ENCODE data around the gene RAB3GAP2.

RAB3GAP2 gene

GRCh38 chr1:220123066-220123465 lies 149.2 kb downstream of the RAB3GAP2 start:
- Histone ChIP-seq H2BK12ac (ENCODE audit: low read length in 2 of 2) (no peak overlapping the region), H3K4me1 (ENCODE audit: control insufficient read depth, insufficient read depth, low read depth, low read length) (no peaks in the 10 kb centered on the region), H3K27me3 (ENCODE audit: control insufficient read depth in 1 of 2, insufficient read depth in 1 of 2, low read length in 2 of 2) (no peaks in the 10 kb centered on the region), H3K36me3 (ENCODE audit: control insufficient read depth in 1 of 2, insufficient read depth in 2 of 2, low read depth in 1 of 2, low read length in 2 of 2) (peaks cover 3 to 44% of the 10 kb centered on the region in 2 experiments), H3K79me1 (replicated peaks; ENCODE audit: low read length, poor library complexity, severe bottlenecking) (peaks cover 10% of the 10 kb centered on the region), H2BK120ac (ENCODE audit: low read depth, low read length) (no peak overlapping the region), H3K9ac (ENCODE audit: low read length) (no peak overlapping the region), H4K8ac (ENCODE audit: low read length) (no peak overlapping the region), H2AFZ (ENCODE audit: low read depth, low read length) (no peak overlapping the region), H3K23ac (ENCODE audit: low read length in 2 of 2) (no peak overlapping the region), H3K9me3 (ENCODE audit: control insufficient read depth, low read length) (no peaks in the 10 kb centered on the region), H3K4ac (ENCODE audit: low read depth in 1 of 2, low read length in 2 of 2) (no peak overlapping the region), H3K4me3 (ENCODE audit: insufficient read depth in 1 of 2, low read depth in 1 of 2, low read length in 2 of 2) (no peak overlapping the region), H2AK5ac (ENCODE audit: low read length, severe bottlenecking) (no peak overlapping the region), H4K91ac (ENCODE audit: low read length) (no peak overlapping the region), H3K14ac (ENCODE audit: low read length in 2 of 2) (no peak overlapping the region), H3K18ac (ENCODE audit: low read depth in 1 of 2, low read length in 2 of 2) (no peak overlapping the region), H3K27ac (ENCODE audit: low read length, poor library complexity, severe bottlenecking) (no peak overlapping the region), H2BK15ac (ENCODE audit: low read depth, poor library complexity, severe bottlenecking) (no peak overlapping the region), H3K4me2 (ENCODE audit: low read length, poor library complexity, severe bottlenecking) (no peak overlapping the region), H2BK5ac (ENCODE audit: low read depth, low read length, poor library complexity, severe bottlenecking) (no peak overlapping the region)
- no peak for DNase-seq

DNA sequence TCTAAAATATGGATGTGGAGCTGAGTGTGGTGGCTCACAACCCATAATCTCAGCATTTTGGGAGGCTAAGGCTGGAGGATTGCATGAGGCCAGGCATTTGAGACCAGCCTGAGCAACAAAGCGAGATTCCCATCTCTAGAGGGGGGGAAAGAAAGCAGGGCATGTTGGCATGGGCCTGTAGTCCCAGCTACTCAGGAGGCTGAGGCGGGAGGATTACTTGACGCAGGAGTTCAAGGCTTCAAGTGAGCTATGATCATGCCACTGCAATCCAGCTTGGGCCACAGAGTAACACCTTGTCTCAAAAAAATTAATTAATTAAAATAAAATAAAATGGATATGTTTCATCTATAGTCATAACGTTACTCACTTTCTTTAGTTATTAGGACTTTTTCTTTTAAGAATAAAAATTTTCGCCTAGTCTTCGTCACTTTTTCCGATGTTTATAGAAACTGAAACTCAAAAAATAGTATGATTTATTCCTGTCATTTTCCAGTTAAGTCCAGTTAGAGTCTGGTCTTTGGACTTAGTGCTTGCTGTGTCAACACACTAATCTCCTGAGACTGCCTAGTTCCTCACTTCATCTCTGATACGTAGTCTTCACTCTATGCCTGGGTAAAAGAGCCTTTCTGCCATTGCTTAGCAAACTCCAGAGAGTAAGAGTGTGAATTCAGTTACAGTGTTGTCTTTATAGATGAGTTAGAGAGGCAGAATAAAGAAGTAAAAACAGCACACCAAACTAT lies 150.3 kb downstream of the RAB3GAP2 start:
- Histone ChIP-seq H2BK15ac (ENCODE audit: low read depth, poor library complexity, severe bottlenecking) (no peak overlapping the region), H2BK12ac (ENCODE audit: low read length in 2 of 2) (no peak overlapping the region), H3K9ac (ENCODE audit: low read length) (peak overlapping the region; percentile 35)

GRCh38 chr1:220119043-220119512 lies 153.2 kb downstream of the RAB3GAP2 start:
- no peaks in the 10 kb centered on the region for H3K27me3 ChIP-seq (ENCODE audit: control insufficient read depth in 1 of 2, insufficient read depth in 1 of 2, low read length in 2 of 2)
- H3K23ac ChIP-seq (ENCODE audit: low read length in 2 of 2): no peak overlapping the region
- H3K79me1 ChIP-seq (replicated peaks; ENCODE audit: low read length, poor library complexity, severe bottlenecking): peaks cover 19% of the 10 kb centered on the region
- no peak overlapping the region for H4K8ac ChIP-seq (ENCODE audit: low read length)
- peaks cover 11 to 54% of the 10 kb centered on the region in 2 experiments for H3K36me3 ChIP-seq (ENCODE audit: control insufficient read depth in 1 of 2, insufficient read depth in 2 of 2, low read depth in 1 of 2, low read length in 2 of 2)
- no peak overlapping the region for H4K91ac ChIP-seq (ENCODE audit: low read length)
- no peaks in the 10 kb centered on the region for H3K4me1 ChIP-seq (ENCODE audit: control insufficient read depth, insufficient read depth, low read depth, low read length)
- 92% methylated on average over 6 of the region's 6 CpGs for WGBS
- no peak for DNase-seq
- H2AK5ac ChIP-seq (ENCODE audit: low read length, severe bottlenecking): no peak overlapping the region
- H3K4ac ChIP-seq (ENCODE audit: low read depth in 1 of 2, low read length in 2 of 2): no peak overlapping the region
- H3K18ac ChIP-seq (ENCODE audit: low read depth in 1 of 2, low read length in 2 of 2): no peak overlapping the region
- H3K9ac ChIP-seq (ENCODE audit: low read length): no peak overlapping the region
- H2AFZ ChIP-seq (ENCODE audit: low read depth, low read length): no peak overlapping the region
- H3K14ac ChIP-seq (ENCODE audit: low read length in 2 of 2): no peak overlapping the region
- H2BK5ac ChIP-seq (ENCODE audit: low read depth, low read length, poor library complexity, severe bottlenecking): no peak overlapping the region
- H3K27ac ChIP-seq (ENCODE audit: low read length, poor library complexity, severe bottlenecking): no peak overlapping the region
- no peak overlapping the region for H2BK120ac ChIP-seq (ENCODE audit: low read depth, low read length)
- no peak overlapping the region for H3K4me2 ChIP-seq (ENCODE audit: low read length, poor library complexity, severe bottlenecking)
- H3K9me3 ChIP-seq (ENCODE audit: control insufficient read depth, low read length): no peaks in the 10 kb centered on the region
- no peak overlapping the region for H3K4me3 ChIP-seq (ENCODE audit: insufficient read depth in 1 of 2, low read depth in 1 of 2, low read length in 2 of 2)
- no peak overlapping the region for H2BK15ac ChIP-seq (ENCODE audit: low read depth, poor library complexity, severe bottlenecking)
- H2BK12ac ChIP-seq (ENCODE audit: low read length in 2 of 2): no peak overlapping the region

More for the DNA sequence above, 150.3 kb downstream of the RAB3GAP2 start:
- no peak overlapping the region for H4K91ac ChIP-seq (ENCODE audit: low read length)
- WGBS: 87% methylated on average over 3 of the region's 8 CpGs
- H2BK5ac ChIP-seq (ENCODE audit: low read depth, low read length, poor library complexity, severe bottlenecking): no peak overlapping the region
- H3K14ac ChIP-seq (ENCODE audit: low read length in 2 of 2): no peak overlapping the region
- no peaks in the 10 kb centered on the region for H3K9me3 ChIP-seq (ENCODE audit: control insufficient read depth, low read length)
- peak overlapping the region in 1 of 2 experiments; percentile 72 for H3K23ac ChIP-seq (ENCODE audit: low read length in 2 of 2)
- peaks cover 3 to 41% of the 10 kb centered on the region in 2 experiments for H3K36me3 ChIP-seq (ENCODE audit: control insufficient read depth in 1 of 2, insufficient read depth in 2 of 2, low read depth in 1 of 2, low read length in 2 of 2)
- H4K8ac ChIP-seq (ENCODE audit: low read length): no peak overlapping the region
- no peaks in the 10 kb centered on the region for H3K27me3 ChIP-seq (ENCODE audit: control insufficient read depth in 1 of 2, insufficient read depth in 1 of 2, low read length in 2 of 2)
- no peak overlapping the region for H2AFZ ChIP-seq (ENCODE audit: low read depth, low read length)
- no peak overlapping the region for H2BK120ac ChIP-seq (ENCODE audit: low read depth, low read length)
- H3K4me3 ChIP-seq (ENCODE audit: insufficient read depth in 1 of 2, low read depth in 1 of 2, low read length in 2 of 2): no peak overlapping the region
- no peak for DNase-seq
- H3K79me1 ChIP-seq (replicated peaks; ENCODE audit: low read length, poor library complexity, severe bottlenecking): peaks cover 10% of the 10 kb centered on the region
- H3K4me1 ChIP-seq (ENCODE audit: control insufficient read depth, insufficient read depth, low read depth, low read length): no peaks in the 10 kb centered on the region
- no peak overlapping the region for H3K18ac ChIP-seq (ENCODE audit: low read depth in 1 of 2, low read length in 2 of 2)
- no peak overlapping the region for H3K27ac ChIP-seq (ENCODE audit: low read length, poor library complexity, severe bottlenecking)
- no peak overlapping the region for H3K4me2 ChIP-seq (ENCODE audit: low read length, poor library complexity, severe bottlenecking)
- H2AK5ac ChIP-seq (ENCODE audit: low read length, severe bottlenecking): no peak overlapping the region
- H3K4ac ChIP-seq (ENCODE audit: low read depth in 1 of 2, low read length in 2 of 2): no peak overlapping the region

GRCh38 chr1:220113136-220113695 lies 159.0 kb downstream of the RAB3GAP2 start:
- Histone ChIP-seq H2BK120ac (ENCODE audit: low read depth, low read length) (no peak overlapping the region), H3K9me3 (ENCODE audit: control insufficient read depth, low read length) (no peaks in the 10 kb centered on the region), H3K4me1 (ENCODE audit: control insufficient read depth, insufficient read depth, low read depth, low read length) (no peaks in the 10 kb centered on the region), H2BK12ac (ENCODE audit: low read length in 2 of 2) (no peak overlapping the region), H3K27ac (ENCODE audit: low read length, poor library complexity, severe bottlenecking) (no peak overlapping the region), H4K91ac (ENCODE audit: low read length) (no peak overlapping the region), H3K4me3 (ENCODE audit: insufficient read depth in 1 of 2, low read depth in 1 of 2, low read length in 2 of 2) (no peak overlapping the region), H3K27me3 (ENCODE audit: control insufficient read depth in 1 of 2, insufficient read depth in 1 of 2, low read length in 2 of 2) (no peaks in the 10 kb centered on the region), H3K14ac (ENCODE audit: low read length in 2 of 2) (no peak overlapping the region), H3K4me2 (ENCODE audit: low read length, poor library complexity, severe bottlenecking) (no peak overlapping the region), H2BK15ac (ENCODE audit: low read depth, poor library complexity, severe bottlenecking) (no peak overlapping the region), H3K79me1 (replicated peaks; ENCODE audit: low read length, poor library complexity, severe bottlenecking) (peaks cover 15% of the 10 kb centered on the region), H2AK5ac (ENCODE audit: low read length, severe bottlenecking) (no peak overlapping the region), H3K18ac (ENCODE audit: low read depth in 1 of 2, low read length in 2 of 2) (no peak overlapping the region), H3K23ac (ENCODE audit: low read length in 2 of 2) (no peak overlapping the region), H3K9ac (ENCODE audit: low read length) (no peak overlapping the region), H3K4ac (ENCODE audit: low read depth in 1 of 2, low read length in 2 of 2) (no peak overlapping the region), H2AFZ (ENCODE audit: low read depth, low read length) (no peak overlapping the region), H4K8ac (ENCODE audit: low read length) (no peak overlapping the region), H3K36me3 (ENCODE audit: control insufficient read depth in 1 of 2, insufficient read depth in 2 of 2, low read depth in 1 of 2, low read length in 2 of 2) (peaks cover 27 to 85% of the 10 kb centered on the region in 2 experiments), H2BK5ac (ENCODE audit: low read depth, low read length, poor library complexity, severe bottlenecking) (no peak overlapping the region)
- DNase-seq: peak; percentile 37
- 89% methylated on average over 4 of the region's 5 CpGs for WGBS

Measured in mesenchymal stem cell (in vitro differentiated cells and primary cell).